ENCODE data around the gene ARHGEF28.

Gene ARHGEF28

DNA sequence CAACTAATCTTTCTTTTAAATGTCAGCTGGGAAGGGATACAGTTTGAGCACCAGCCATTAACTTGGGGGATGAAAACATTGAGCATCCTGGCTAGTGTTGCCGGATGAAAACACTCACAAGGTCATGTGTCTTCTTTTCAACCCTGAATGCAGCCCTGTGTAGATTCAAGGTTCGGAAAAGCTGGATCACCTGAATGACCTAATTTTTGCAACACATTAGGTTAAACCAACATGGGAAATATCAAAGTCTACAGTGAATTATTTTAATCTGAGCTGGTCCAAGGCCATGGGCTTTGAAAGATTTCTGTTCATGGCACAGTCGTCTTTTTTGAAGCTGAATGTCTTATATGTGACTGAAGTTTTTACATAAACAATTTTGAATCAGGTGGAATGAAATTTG lies 281.2 kb downstream of the ARHGEF28 start:
- TF ChIP-seq SPI1 (IDR thresholded peaks at IDR 0.05; ENCODE audit: borderline replicate concordance, low read depth) (no peak), POLR2AphosphoS5 (IDR thresholded peaks at IDR 0.05; ENCODE audit: low read depth) (no peak), CTCF (IDR thresholded peaks at IDR 0.05; ENCODE audit: insufficient read depth, low read length) (no peak), GABPA (IDR thresholded peaks at IDR 0.05; ENCODE audit: low read depth) (no peak)
- TF ChIP-seq, protein P1, sequence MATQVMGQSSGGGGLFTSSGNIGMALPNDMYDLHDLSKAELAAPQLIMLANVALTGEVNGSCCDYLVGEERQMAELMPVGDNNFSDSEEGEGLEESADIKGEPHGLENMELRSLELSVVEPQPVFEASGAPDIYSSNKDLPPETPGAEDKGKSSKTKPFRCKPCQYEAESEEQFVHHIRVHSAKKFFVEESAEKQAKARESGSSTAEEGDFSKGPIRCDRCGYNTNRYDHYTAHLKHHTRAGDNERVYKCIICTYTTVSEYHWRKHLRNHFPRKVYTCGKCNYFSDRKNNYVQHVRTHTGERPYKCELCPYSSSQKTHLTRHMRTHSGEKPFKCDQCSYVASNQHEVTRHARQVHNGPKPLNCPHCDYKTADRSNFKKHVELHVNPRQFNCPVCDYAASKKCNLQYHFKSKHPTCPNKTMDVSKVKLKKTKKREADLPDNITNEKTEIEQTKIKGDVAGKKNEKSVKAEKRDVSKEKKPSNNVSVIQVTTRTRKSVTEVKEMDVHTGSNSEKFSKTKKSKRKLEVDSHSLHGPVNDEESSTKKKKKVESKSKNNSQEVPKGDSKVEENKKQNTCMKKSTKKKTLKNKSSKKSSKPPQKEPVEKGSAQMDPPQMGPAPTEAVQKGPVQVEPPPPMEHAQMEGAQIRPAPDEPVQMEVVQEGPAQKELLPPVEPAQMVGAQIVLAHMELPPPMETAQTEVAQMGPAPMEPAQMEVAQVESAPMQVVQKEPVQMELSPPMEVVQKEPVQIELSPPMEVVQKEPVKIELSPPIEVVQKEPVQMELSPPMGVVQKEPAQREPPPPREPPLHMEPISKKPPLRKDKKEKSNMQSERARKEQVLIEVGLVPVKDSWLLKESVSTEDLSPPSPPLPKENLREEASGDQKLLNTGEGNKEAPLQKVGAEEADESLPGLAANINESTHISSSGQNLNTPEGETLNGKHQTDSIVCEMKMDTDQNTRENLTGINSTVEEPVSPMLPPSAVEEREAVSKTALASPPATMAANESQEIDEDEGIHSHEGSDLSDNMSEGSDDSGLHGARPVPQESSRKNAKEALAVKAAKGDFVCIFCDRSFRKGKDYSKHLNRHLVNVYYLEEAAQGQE (IDR thresholded peaks at IDR 0.05; ENCODE audit: insufficient replicate concordance, low read depth): no peak
- no peak overlapping the region for H3K4me3 ChIP-seq (replicated peaks; ENCODE audit: insufficient read depth, low read length)
- H3K27ac ChIP-seq (replicated peaks): no peak overlapping the region
- no peak for DNase-seq (ENCODE audit: low read depth in 1 of 2, low spot score in 1 of 2)
- H3K27me3 ChIP-seq (ENCODE audit: insufficient read depth, poor library complexity, severe bottlenecking): no peaks in the 10 kb centered on the region

DNA sequence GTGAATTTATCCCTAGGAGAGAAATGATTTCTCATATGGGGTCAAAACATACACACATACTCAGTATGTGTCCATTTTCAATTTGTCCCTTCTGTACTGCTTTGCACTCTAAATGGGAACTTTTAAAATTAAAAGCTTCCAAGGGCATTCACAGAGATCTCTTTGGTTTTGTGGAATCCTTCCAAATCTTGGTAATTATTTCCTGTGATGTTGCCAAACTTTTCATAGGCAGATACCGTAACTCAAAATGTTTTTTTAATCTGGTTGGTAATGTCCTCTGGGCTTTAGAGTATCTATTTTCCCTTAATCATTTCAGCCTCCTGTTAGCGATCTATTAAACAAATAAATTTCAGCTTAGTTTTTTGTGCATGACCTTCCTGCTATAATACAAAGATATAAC lies 282.4 kb downstream of the ARHGEF28 start:
- no peak for DNase-seq (ENCODE audit: low read depth in 1 of 2, low spot score in 1 of 2)
- no peak overlapping the region for H3K4me3 ChIP-seq (replicated peaks; ENCODE audit: insufficient read depth, low read length)

DNA sequence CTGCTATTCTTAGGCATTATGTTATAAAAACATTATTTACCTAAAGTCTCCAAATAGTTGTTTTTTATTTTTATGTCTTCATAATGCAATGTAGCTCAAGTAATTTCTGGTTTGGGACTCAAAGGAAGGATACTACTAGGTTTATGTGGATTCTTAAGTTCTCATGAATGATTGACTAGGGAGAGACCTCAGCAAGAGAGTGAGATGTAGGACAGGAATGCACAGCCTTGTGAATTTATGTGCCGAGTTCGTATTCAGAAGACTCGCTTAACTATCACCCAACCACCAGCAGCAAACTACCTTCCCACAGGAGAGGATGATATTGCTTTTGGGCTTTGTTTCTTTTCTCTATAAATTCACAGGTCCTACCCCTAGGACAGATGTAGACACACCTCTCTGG lies 282.9 kb downstream of the ARHGEF28 start:
- H3K27me3 ChIP-seq (ENCODE audit: insufficient read depth, poor library complexity, severe bottlenecking): no peaks in the 10 kb centered on the region
- no peak overlapping the region for H3K27ac ChIP-seq (replicated peaks)
- H3K4me3 ChIP-seq (replicated peaks; ENCODE audit: insufficient read depth, low read length): no peak overlapping the region
- no peak for DNase-seq (ENCODE audit: low read depth in 1 of 2, low spot score in 1 of 2)
- TF ChIP-seq, protein P1 (IDR thresholded peaks at IDR 0.05; ENCODE audit: insufficient replicate concordance, low read depth): no peak
- TF ChIP-seq GABPA (IDR thresholded peaks at IDR 0.05; ENCODE audit: low read depth): no peak
- TF ChIP-seq POLR2AphosphoS5 (IDR thresholded peaks at IDR 0.05; ENCODE audit: low read depth): no peak
- no peak for TF ChIP-seq SPI1 (IDR thresholded peaks at IDR 0.05; ENCODE audit: borderline replicate concordance, low read depth)
- no peak for TF ChIP-seq CTCF (IDR thresholded peaks at IDR 0.05; ENCODE audit: insufficient read depth, low read length)

More for the DNA sequence above, 282.4 kb downstream of the ARHGEF28 start:
- H3K27me3 ChIP-seq (ENCODE audit: insufficient read depth, poor library complexity, severe bottlenecking): no peaks in the 10 kb centered on the region
- TF ChIP-seq GABPA (IDR thresholded peaks at IDR 0.05; ENCODE audit: low read depth) (no peak), SPI1 (IDR thresholded peaks at IDR 0.05; ENCODE audit: borderline replicate concordance, low read depth) (no peak), CTCF (IDR thresholded peaks at IDR 0.05; ENCODE audit: insufficient read depth, low read length) (no peak), POLR2AphosphoS5 (IDR thresholded peaks at IDR 0.05; ENCODE audit: low read depth) (no peak)
- TF ChIP-seq, protein P1 (IDR thresholded peaks at IDR 0.05; ENCODE audit: insufficient replicate concordance, low read depth): no peak
- no peak overlapping the region for H3K27ac ChIP-seq (replicated peaks)

Measured in HL-60 (cell line).